NCI-H1436 treated with DMSO at 0.1 percent for 48 hours (cell line): ENCODE results near the gene TMEM11.
"Not testable (repeated sequence)": the region's sequence is repeated elsewhere in the genome, so short reads cannot be mapped to it uniquely, and the experiment has no call there.

ENCODE experiments used
- DNase-seq: peaks from one replicate; lab custom pipeline; 2025; lab: John Stamatoyannopoulos, UW

The TMEM11 gene

DNA sequence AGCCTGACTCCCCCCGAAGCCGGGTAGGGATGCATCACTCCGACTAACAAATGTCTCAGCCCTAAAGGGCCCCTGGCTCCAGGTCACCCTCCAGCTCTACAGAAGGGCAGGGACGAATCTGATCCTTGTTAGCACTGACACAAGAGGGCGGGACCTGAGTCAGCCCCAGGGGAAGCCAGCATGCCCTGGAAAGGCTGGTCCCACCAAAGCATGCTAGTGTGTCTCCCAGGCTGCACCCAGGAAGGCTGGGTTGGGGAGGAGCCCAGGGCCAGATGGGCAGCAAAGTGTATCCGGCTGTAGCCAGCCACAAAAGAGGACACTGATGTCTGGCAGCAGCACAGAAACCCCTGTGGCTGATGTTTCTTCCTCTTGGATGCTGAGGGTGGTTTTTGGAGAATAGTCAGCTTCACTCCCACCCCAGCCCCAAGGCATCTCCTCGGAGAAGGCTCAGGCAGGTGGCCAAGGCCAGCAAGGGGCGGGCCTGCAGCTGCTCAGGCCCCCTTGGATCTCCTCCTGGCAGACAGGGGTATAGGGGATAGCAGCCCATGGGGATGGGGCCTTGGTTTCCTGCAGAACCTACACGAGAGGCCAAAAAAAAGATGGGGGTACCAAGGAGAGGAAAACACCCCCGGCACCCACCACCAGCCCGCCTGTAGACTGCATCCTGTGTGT is 28.2 kb upstream of the TMEM11 start:
- DNase-seq: no peak

GRCh38 chr17:21241564-21241963 is 27.6 kb upstream of the TMEM11 start:
- DNase-seq: no peak

- DNase-seq: no peak
Measured at GRCh38 chr17:21240369-21241055, 26.6 kb upstream of the TMEM11 start.

DNA sequence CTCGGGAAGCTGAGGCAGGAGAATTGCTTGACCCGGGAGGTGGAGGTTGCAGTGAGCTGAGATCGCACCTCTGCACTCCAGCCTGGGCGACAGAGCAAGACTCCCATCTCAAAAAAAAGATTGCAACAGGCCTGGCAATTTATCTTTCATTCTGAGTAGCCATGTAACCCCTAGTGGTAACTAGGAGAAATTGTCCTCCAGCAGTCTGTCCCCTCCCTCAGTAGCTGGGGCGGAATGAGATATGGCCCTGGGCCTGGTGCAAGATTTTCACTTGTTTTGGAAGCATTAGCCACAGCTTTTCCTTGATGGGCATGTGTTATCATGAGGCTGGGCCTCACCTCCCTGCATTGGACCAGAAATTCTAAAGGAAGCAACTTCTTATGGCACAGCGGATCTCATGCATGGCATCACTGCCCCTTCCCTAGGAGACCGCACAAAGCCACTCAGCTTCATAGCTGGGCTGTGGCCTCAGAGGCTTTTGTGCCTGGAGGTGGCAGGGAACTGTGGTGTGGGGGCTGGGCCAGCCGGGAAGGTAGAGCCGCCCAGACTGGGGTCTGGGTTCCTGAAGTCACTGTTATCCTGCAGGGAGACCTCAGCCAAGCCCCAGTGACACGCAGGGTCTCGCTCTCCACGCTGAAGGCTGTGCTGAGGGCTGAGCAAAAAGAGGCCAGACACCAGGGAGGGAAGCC is 25.9 kb upstream of the TMEM11 start:
- no peak for DNase-seq

DNA sequence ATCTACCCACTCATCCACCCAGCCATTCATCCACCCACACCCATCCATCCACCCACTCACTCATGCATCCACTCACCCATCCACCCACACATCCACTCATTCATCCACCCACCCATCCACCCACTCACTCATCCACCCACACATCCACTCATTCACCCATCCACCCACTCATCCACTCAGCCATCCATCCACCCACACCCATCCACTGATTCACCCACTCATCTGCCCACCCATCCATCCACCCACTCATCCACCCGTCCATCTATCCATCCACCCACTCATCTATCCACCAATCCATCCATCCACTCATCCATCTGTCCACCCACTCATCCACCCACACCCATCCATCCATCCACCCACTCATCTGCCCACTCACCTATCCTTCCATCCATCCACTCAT is 22.0 kb upstream of the TMEM11 start:
- DNase-seq: no peak

DNA sequence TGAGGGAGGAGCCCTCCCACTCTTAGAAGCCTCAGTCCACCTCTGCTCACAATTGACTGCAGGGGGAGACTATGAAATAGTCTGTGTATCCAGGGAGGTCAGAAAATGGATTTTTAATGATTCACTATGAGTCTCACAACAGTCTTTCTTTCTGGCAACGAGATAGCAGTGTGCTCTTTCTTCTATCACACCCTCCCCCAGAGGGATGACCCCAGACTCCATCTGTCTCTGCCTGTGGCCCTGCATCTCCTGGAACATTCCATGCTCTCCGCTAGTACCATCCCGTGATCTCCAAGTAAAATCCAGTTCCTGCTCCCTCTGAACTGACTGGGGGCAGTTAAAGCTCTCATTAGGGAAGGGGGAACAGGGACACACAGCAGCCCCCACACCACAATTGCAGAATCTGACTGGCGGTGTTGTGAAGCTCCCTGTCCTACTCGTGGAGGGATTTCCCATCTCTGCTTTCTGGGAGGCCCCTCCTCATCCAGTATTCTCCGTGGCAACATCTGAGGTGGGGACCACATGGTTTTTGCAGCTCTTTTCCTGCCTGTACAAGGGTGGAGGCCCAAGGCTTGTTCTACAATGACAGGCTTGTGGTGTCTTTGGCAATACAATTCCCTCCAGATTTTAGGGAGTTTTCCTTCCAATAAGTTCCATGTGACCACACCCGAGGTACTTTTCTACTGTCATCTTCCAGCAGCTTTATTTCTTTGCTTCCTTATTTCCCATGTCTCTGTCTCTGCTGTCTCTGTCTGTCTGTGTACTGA is 19.8 kb upstream of the TMEM11 start:
- DNase-seq: no peak

- DNase-seq: no peak
Measured at GRCh38 chr17:21232033-21232749, 18.2 kb upstream of the TMEM11 start.

DNA sequence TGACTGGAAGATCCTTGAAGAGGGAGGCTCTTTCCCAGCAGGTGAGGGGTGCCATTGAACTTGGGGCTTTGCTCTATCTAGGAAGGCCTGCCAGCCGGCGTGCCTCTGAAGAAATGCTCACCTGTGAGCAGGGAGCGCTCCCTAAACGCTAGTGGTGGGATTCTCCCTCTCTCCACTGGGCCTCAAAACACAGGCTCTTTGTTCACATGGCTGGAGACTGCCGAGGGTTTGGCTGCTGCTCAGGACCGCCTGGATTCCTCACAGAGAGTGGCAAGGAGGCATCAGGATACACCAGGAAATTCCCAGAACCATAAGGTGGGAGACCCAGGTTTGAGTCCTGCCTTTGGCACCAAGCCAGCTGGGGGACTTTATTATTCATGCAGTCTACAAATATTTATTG is 17.6 kb upstream of the TMEM11 start:
- no peak for DNase-seq

DNA sequence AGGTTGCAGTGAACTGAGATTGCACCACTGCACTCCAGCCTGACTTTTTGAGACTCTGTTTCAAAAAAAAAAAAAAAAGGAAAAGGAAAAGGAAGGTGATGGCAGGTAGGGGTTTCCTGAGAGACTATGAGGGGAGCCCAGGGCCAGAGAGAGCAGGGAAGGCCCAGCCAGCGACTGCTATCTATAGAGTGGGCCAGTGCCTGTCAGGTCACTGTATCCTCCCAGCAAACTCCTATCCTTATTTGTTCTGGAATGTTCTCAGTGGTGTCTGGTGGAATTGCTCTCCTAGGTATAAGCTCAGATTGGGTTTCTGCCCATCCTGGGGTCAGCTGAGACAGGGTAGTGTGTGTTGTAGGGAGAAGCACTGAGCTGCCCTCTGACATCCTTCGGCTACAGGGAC is 14.9 kb upstream of the TMEM11 start:
- no peak for DNase-seq

GRCh38 chr17:21228111-21228510 is 14.2 kb upstream of the TMEM11 start:
- no peak for DNase-seq

- DNase-seq: not testable (repeated sequence)
Measured at GRCh38 chr17:21227277-21227676, 13.3 kb upstream of the TMEM11 start.

DNA sequence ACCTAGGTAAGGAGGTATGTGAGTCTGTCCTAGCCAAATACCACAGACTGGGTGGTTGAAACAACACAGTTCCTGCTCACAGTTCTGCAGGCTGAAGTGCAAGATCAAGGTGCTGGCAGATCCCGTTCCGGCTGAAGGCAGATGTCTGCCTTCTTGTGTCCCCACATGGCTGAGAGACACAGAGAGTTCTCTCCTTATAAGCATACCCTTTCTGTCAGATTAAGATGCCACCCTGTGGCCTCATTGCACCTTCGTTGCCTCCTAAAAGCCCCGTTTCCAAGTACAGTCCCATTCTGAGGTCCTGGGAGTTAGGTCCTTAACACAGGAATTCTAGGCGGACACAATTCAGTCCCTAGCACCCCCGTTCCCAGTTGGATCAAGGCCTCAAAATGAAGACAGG is 9.1 kb upstream of the TMEM11 start:
- no peak for DNase-seq

- no peak for DNase-seq
Measured at GRCh38 chr17:21218831-21219380, 4.9 kb upstream of the TMEM11 start.

- no peak for DNase-seq
Measured at GRCh38 chr17:21218101-21218500, 4.1 kb upstream of the TMEM11 start.

DNA sequence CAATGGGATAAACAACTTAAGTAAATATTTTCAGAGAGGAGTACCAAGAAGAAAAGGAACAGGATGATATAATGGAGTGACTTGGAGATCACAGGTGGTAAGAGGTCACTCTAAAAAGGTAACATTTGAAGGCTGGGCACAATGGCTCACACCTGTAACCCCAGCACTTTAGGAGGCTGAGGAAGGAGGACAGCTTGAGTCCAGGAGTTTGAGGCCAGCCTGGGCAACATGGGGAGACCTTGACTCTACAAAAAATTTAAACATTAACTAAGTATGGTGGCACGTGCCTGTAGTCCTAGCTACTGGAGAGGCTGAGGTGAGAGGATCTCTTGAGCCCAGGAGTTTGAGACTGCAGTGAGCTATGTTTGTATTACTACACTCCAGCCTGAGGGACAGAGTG is 3.4 kb upstream of the TMEM11 start:
- no peak for DNase-seq

DNA sequence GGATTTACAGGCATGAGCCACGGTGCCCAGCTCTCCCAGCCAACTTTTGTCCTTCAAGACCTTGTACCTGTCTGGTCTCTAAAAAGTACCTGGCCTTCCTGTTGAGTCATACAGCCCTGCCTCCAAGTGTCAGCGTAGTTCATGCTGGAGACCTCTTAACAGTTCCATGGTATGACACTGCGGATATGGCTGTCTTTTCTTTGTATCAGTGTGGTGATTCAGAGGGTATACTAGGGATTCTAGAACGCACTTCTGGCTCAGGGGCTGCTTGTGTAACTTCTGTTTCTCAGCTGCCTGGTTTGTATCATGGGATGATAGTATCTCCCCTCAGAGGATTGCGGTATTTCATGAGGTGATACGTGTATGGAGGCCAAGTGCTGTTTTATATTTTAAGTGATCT is 2.0 kb upstream of the TMEM11 start:
- no peak for DNase-seq

GRCh38 chr17:21214777-21215541 is 998 bp upstream of the TMEM11 start:
- no peak for DNase-seq

GRCh38 chr17:21213638-21214014 is 335 bp downstream of the TMEM11 start:
- no peak for DNase-seq

GRCh38 chr17:21212826-21213637 is 929 bp downstream of the TMEM11 start:
- DNase-seq: no peak
